Heart left ventricle (tissue), 13 donors: ENCODE results near the gene PHACTR3.

Experiments
- CTCF ChIP-seq, 12 donors: fragments of 200-600 bp; sonication (generic) in 4 of 12; IDR thresholded peaks; one replicate each; pipeline versions ENCODE4 v1.5.0 to v1.8.0; 2018 to 2022; ENCODE audit warnings: antibody characterized with exemption in 12 of 12, mild to moderate bottlenecking in 5 of 12
- POLR2A ChIP-seq, 2 donors: fragments of 450-650 bp; IDR thresholded peaks; one replicate each; pipeline ENCODE4 v1.6.1; 2017; ENCODE audit warnings: antibody characterized with exemption in 2 of 2, mild to moderate bottlenecking in 2 of 2, moderate library complexity in 2 of 2
- donor health status: ischemic (EF 13 %, LVEDD 7.1; RV severe dilation, severe dysfunction).
- donor health status: DM: no; HTN: yes; CAD: no.
- donor health status: DM: no; HTN: no; CAD: no.
- donor health status: ischemic (EF 25% LVEDD 6.9; RV normal size, moderate dysfunction).
- donor health status: ischemic (EF 25% LVEDD 5.7; RV mildly dilated, moderate dysfunction).
- donor health status: ischemic (EF 35%, LVEDD 5.7; RV mildly dilated, moderate dysfunction).
- donor health status: nonischemic (EF 11% LVEDD 7.7; RV severe dilation, severe dysfunction).
- donor health status: DM: yes; HTN: yes; CAD: no.
- donor health status: PGD.
- donor health status: ischemic (EF 29% LVEDD 5.4; RV normal size, mild dysfunction).
- donor health status: nonischemic (EF 23%, LVEDD 6.1; RV moderate dilation, normal function).

- TF ChIP-seq CTCF (IDR thresholded peaks at IDR 0.05) (no peak), POLR2A (IDR thresholded peaks at IDR 0.05) (no peak)
Measured at GRCh38 chr20:59738851-59739250, 134.5 kb downstream of the PHACTR3 start.
